KOPT-K1 (cell line): ENCODE data around the gene XRN1.
"Not testable (repeated sequence)": the region's sequence is repeated elsewhere in the genome, so short reads cannot be mapped to it uniquely, and the experiment has no call there.

Experiments
- H3K27ac ChIP-seq: fragments of 200-600 bp; sonication (generic); 2 replicates; pipeline ENCODE4 v1.5.1; 2016; ENCODE audit warnings: antibody characterized with exemption, mild to moderate bottlenecking, low read depth, low read length; ENCODE audit not compliant: poor library complexity, severe bottlenecking
- H3K36me3 ChIP-seq: fragments of 200-600 bp; sonication (generic); 2 replicates; pipeline ENCODE4 v1.5.1; 2017; ENCODE audit warnings: antibody characterized with exemption, mild to moderate bottlenecking, low read length, moderate library complexity; ENCODE audit not compliant: insufficient read depth
- H3K9me3 ChIP-seq: fragments of 200-600 bp; sonication (generic); 2 replicates; pipeline ENCODE4 v1.5.1; 2017; ENCODE audit warnings: antibody characterized with exemption, low read length, mild to moderate bottlenecking; ENCODE audit not compliant: insufficient read depth, poor library complexity, severe bottlenecking

XRN1 gene

GRCh38 chr3:142394921-142395622, 52.8 kb downstream of the XRN1 start:
- Histone ChIP-seq H3K36me3 (peaks cover 85% of the 10 kb centered on the region), H3K27ac (no peak overlapping the region), H3K9me3 (no peaks in the 10 kb centered on the region)

GRCh38 chr3:142385078-142385477, 62.8 kb downstream of the XRN1 start:
- Histone ChIP-seq H3K36me3 (peaks cover 83% of the 10 kb centered on the region), H3K9me3 (peaks cover 13% of the 10 kb centered on the region), H3K27ac (no peak overlapping the region)

DNA sequence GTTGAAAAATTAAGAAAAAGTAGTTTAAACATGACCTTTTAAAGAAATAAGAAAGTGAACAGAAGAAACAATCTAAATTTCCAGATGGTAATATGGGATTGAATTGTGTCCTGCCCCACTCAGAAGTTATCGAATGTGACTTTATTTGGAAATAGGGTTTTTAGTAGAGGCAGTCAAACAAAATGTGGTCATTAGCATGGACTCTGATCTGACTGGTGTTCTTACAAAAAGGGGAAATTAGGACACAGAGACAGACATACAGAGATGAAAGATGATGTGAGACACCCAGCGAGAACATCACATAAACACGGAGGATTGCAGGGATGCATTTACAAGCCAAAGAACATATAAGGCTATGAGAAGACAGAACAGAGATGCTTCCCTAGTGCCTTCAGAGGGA, 73.2 kb downstream of the XRN1 start:
- no peaks in the 10 kb centered on the region for H3K9me3 ChIP-seq
- H3K36me3 ChIP-seq: peaks cover 67% of the 10 kb centered on the region
- H3K27ac ChIP-seq: no peak overlapping the region

- not testable (repeated sequence) for H3K9me3 ChIP-seq, H3K27ac ChIP-seq
- H3K36me3 ChIP-seq: peaks cover 53% of the 10 kb centered on the region
These were observed 78.3 kb downstream of the XRN1 start for GRCh38 chr3:142369576-142369975.

DNA sequence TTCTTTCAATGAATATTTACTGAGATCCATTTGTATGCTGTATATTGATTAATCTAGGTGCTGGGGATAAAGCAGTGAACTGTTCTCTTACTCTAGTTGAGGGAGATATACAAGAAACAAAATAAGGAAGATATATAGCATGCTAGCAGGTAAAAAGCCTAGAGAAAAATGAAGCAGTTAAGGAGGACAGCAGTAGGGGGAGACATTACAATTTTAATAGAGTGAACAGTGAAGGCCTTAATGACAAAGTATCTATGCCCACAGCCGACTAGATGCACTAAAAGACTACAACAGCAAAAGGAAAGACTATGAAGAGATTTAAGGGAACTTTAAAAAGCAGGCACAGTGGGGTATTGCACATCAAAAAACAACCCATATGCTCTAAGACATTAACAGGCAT, 81.4 kb downstream of the XRN1 start:
- Histone ChIP-seq H3K36me3 (peaks cover 60% of the 10 kb centered on the region), H3K27ac (no peak overlapping the region), H3K9me3 (no peaks in the 10 kb centered on the region)

DNA sequence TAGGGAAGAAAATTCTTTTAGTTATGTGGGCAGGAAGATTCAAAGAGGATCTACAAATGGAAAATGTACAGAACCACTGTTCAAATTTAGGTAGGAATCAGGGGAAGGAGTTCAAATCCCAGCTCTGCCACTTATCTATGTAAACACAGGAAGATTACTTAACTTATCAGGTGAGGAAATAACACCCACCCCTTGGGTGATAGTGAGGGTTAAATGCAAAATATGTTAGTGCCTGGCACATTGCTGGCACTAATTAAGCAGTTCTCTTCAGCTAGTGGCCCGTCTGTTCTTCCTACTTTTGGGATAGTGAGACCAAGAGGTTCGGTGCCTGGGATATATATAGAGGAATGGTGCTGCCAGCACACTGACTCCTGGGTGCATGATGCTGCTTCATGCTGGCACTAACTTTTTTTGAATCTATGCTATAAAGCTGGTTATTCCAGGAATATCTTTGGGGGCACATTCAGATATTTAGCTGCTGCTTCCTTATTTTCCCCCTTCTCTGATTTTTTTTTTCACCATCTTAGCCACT, 83.8 kb downstream of the XRN1 start:
- Histone ChIP-seq H3K36me3 (peaks cover 66% of the 10 kb centered on the region), H3K27ac (no peak overlapping the region), H3K9me3 (no peaks in the 10 kb centered on the region)

DNA sequence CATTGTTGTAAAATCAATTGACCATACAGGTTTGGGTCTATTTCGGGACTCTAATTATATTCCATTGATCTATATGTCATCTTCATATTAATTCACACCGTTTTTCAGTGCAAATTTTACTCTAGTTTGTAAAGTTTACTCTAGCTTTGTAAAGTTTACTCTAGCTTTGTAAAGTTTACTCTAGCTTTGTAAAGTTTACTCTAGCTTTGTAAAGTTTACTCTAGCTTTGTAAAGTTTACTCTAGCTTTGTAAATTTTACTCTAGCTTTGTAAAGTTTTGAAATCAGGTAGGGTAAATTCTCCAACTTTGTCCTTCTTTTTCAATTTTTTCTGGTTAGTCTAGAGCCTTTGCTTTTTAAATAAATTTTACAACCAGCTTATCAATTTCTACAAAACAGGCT, 84.4 kb downstream of the XRN1 start:
- not testable (repeated sequence) for H3K9me3 ChIP-seq, H3K27ac ChIP-seq
- H3K36me3 ChIP-seq: peaks cover 64% of the 10 kb centered on the region

DNA sequence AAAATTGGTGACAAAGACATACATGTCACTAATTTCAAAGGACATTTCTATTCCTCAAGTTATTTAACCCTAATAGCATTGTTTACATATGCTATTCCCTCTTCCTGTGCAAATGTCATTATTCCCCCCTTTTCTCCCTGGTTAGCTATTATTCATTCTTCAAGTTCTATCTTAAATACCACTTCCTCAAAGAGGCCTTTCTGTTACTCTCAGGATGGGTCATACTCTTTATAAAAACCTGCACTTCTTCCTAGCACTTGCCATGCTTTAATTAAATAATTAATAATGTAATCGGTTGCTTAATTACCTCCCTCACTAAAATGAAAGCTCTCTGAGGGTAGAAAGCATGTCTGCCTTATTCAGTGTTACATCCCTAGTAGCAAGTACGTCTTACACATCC, 88.5 kb downstream of the XRN1 start:
- no peak overlapping the region for H3K27ac ChIP-seq

DNA sequence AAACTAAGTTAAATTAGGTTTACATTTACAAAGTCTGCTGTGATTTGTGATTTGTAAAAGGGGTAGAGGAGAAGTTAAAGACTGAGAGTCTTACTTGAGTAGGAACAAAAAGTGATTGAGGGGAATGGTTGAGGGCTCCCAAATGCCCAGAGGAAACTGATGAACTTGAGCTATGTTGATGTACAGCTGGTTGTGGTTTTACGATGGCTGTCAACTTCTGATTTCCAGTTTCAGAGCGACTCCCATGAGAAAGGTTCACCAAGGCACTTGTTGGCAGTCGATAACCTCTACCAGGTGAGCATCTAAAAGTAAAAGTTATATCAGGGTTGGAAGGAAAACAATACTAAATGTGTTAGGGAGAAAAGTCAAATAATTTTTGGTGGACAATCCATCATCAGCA, 91.0 kb downstream of the XRN1 start:
- Histone ChIP-seq H3K9me3 (no peaks in the 10 kb centered on the region), H3K27ac (no peak overlapping the region), H3K36me3 (peaks cover 92% of the 10 kb centered on the region)

More for the DNA sequence above, 88.5 kb downstream of the XRN1 start:
- Histone ChIP-seq H3K9me3 (no peaks in the 10 kb centered on the region), H3K36me3 (peaks cover 87% of the 10 kb centered on the region)

DNA sequence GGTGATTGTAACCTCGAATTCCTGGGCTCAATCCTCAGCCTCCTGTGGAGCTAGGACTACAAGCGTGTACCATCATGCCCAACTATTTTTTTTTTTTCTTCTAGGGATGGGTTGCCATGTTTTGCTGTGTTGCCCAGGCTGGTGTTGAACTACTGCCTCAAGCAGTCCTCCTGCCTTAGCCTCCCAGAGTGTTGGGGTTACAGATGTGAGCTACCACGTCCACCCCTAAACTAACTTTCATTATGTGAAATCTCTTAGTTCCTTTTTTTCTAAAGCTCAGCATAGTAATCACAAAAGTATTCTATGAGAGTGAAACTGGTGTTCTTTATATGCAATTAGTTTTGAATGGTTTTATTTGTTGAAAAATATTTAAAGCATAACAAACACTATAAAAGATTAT, 92.1 kb downstream of the XRN1 start:
- Histone ChIP-seq H3K9me3 (no peaks in the 10 kb centered on the region), H3K36me3 (peaks cover 92% of the 10 kb centered on the region), H3K27ac (no peak overlapping the region)

DNA sequence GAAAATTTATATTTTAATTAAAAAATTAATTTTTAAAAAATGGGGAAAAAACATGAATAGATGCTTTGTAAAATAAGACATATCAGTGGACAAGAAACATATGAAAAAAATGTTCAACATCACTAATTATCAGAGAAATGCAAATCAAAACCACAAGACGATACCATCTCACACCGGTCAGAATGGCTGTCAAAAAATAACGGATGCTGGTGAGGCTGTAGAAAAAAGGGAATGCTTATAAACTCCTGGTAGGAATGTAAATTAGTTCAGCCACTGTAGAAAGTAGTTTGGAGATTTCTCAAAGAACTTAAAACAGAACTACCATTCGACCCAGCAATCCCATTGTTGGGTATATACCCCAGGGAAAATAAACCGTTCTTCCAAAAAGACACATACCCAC, 93.8 kb downstream of the XRN1 start:
- Histone ChIP-seq H3K27ac (no peak overlapping the region), H3K36me3 (peaks cover 93% of the 10 kb centered on the region), H3K9me3 (no peaks in the 10 kb centered on the region)

- peaks cover 94% of the 10 kb centered on the region for H3K36me3 ChIP-seq
These were observed 94.3 kb downstream of the XRN1 start for GRCh38 chr3:142353571-142353970.

GRCh38 chr3:142352698-142353097, 95.1 kb downstream of the XRN1 start:
- H3K36me3 ChIP-seq: peaks cover 90% of the 10 kb centered on the region
- H3K9me3 ChIP-seq, H3K27ac ChIP-seq: not testable (repeated sequence)

More at GRCh38 chr3:142353571-142353970, 94.3 kb downstream of the XRN1 start:
- Histone ChIP-seq H3K27ac (no peak overlapping the region), H3K9me3 (no peaks in the 10 kb centered on the region)

DNA sequence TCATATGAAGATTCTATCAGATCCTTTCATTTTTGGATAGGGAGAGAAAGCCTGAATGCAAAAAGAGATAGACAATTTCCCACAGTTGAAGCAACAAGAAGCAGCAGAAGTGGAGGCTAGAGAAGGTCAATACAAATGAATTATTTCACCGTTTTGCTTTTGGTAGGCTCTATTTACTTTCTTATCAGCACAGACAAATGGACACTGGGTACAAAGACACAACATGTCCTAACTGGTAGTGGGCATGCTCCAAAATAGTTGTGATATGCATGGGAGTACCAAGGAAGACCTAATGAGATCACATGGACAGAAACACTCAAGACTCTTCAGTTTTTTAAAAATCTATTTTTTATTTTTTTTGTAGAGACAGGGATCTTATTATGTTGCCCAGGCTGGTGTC, 99.4 kb downstream of the XRN1 start:
- no peaks in the 10 kb centered on the region for H3K9me3 ChIP-seq
- H3K27ac ChIP-seq: no peak overlapping the region
- H3K36me3 ChIP-seq: peaks cover 83% of the 10 kb centered on the region

- H3K9me3 ChIP-seq: peaks cover 30% of the 10 kb centered on the region
- no peak overlapping the region for H3K27ac ChIP-seq
- peaks cover 67% of the 10 kb centered on the region for H3K36me3 ChIP-seq
These were observed 109.8 kb downstream of the XRN1 start for GRCh38 chr3:142337994-142338393.

DNA sequence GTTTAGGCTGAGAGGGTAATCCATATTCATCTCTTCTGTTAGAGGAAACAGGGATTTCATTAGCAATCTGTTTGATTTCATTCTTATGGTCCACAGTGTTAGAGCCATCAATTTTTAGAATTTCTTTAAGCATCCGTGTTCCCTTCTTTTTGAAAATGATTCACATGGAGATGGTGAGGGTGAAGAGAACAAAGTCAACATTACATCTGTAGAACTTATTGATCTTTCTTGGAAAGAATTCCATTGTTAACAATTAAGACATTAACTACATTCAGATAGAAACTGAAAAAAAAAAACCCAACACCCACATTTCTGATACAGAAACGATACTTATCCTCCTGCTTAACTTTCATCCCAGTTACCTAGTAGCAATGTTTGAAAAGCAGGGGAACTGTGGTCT, 115.4 kb downstream of the XRN1 start:
- Histone ChIP-seq H3K36me3 (peaks cover 73% of the 10 kb centered on the region), H3K27ac (no peak overlapping the region), H3K9me3 (no peaks in the 10 kb centered on the region)
